COLO668 (cell line): ENCODE results near the gene MAN1C1.
"Not testable (repeated sequence)": the region's sequence is repeated elsewhere in the genome, so short reads cannot be mapped to it uniquely, and the experiment has no call there.

Experiments used
- DNase-seq: peaks from one replicate; lab custom pipeline; 2025; ENCODE audit not compliant: unreplicated experiment; lab: John Stamatoyannopoulos, UW

The MAN1C1 gene

DNA sequence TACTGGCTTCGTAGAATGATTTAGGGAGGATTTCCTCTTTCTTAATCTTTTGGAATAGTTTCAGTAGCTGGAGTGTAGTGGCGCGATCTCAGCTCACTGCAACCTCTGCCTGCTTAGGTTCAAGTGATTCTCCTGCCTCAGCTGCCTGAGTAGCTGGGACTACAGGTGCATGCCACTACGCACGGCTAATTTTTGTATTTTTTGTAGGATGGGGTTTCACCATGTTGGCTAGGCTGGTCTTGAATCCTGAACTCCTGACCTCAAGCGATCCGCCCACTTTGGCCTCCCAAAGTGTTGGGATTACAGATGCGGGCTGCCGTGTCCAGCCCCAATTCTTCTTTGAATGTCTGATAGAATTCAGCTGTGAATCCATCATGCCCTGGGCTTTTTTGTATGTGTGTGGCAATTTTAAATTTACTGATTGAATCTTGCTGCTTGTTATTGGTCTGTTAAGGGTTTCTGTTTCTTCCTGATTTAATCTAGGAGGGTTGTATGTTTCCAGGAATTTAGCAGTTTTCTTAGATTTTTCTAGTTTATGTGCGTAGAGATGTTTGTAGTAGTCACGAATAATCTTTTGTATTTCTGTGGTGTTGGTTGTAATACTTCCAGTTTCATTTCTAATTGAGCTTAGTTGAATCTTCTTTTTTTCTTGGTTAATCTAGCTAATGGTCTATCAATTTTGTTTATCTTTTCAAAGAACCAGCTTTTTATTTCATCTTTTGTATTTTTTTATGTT lies 15.3 kb downstream of the MAN1C1 start:
- DNase-seq, result no peak

GRCh38 chr1:25634066-25634465 lies 17.5 kb downstream of the MAN1C1 start:
- no peak for DNase-seq

GRCh38 chr1:25634896-25635295 lies 18.3 kb downstream of the MAN1C1 start:
- no peak for DNase-seq

GRCh38 chr1:25636141-25636540 lies 19.6 kb downstream of the MAN1C1 start:
- DNase-seq, result not testable (repeated sequence)

DNA sequence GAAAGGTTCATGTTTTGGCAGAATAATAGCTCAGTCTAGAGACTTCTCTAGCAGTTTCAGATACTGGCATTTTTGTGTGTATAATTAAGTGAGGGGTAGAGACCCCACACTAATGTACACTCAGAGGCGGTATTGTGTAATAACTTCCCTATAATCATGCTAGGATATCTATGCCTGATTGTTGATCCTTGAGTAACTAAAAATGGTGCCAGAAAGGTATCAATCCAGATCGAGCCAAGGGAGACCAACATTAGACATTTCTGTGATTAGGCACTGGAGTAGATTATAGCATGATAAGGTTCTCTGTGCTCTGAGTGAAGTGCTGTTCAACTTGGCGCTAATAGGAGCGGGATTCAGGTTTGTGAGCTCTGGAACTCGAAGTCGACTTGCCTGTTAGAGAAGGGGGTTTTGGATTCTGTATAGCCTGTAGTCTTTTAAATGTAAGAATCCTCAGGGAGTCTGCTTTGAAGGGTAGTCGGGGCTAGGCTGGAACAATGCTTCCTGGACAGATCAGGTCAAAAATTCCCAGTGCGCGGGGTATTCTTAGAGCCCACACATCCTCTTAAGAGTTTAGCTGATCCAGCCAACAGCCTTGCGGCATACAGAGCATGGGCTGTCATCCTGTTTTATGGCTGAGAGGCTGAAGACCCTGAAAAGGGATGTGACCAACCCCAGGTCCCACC lies 24.2 kb downstream of the MAN1C1 start:
- DNase-seq, result no peak

GRCh38 chr1:25641329-25641725 lies 24.7 kb downstream of the MAN1C1 start:
- DNase-seq, result no peak

DNA sequence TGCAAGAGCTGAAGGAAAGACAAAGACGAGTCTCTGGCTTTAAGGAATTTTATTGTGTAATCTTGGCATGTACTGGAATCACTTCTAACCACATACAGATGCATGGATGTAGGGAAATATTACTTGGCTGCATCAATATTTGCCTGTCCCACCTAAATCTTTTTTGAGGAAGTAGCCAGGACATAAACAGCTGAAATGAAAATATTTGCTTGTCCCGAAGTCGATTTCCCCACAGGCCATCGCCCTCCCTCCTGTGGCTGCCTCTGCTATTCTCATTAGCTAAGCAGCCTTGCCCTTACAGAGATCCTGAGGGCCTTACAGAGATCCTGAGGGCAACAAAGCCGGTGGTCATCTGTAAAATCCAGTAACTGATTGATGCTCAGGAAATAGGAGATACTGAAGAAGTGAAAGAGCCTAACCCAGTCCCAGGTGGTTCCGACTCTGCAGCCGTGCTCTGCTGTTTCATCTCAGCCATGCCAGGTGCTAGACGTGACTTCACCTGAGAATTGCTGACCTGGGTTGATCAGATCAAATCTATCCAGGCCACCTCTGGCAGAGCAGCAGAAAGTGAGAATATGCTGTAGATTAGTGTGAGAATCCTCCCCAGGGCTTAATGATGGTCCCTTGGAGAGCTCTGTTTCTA lies 25.5 kb downstream of the MAN1C1 start:
- no peak for DNase-seq

GRCh38 chr1:25642574-25643108 lies 26.1 kb downstream of the MAN1C1 start:
- DNase-seq, result no peak

DNA sequence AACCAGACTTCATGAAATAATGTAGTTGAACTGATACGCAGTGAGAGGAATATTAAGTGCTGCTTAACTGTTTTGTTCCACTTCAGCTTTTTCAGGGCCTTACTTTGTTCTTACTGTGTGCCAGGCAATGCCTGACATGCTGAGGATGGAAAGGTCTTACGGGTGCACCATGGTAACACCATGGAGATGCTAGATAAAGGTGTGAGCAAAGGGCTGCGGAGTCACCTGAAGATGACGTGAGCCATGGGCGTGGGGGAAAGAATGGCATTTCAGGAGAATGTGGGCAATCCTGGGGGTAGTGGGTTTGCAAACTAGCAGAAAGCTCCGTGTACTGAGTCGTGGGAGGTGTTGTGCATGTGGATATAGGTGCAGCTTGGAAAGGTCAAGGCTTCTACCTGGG lies 27.3 kb downstream of the MAN1C1 start:
- no peak for DNase-seq

- DNase-seq, result no peak
These were observed 28.4 kb downstream of the MAN1C1 start for GRCh38 chr1:25644962-25645361.

DNA sequence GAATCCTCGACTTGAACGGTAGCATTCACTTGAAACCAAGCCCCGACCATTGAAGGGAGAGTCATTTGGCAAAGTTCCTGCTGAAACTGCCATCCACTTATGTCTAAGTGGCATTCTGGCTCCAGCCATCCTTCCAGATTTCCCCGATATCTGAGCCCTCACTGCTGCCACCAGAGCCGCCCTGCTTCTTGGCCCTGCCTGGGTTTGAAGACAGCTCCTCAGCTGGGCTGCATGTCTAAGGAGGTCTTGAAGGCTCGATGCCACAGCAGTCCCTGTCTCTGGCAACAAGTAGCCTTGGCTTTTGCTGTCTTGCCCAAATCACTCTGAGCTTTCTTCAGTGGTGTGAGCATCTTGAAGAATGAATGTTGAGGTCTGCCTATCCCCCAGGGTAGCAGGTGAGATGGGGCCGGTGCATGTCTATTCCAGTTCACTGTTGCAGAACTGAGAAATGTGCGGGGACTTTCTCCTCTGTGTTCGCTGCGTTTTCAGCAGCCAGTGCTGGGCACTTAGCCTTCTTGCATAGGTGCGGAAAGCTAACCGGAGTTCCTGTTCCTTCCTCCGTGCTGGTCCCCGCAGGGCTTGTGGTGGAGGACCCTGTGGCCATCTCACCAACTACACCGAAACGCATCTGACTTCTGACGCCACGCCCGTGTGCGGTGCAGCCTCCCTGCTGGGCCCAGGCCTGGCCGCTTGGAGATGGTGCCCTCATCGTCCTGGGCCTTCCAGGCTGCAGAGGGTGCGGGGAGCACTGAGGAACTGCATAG lies 29.2 kb downstream of the MAN1C1 start:
- DNase-seq, result no peak

GRCh38 chr1:25647106-25647505 lies 30.5 kb downstream of the MAN1C1 start:
- DNase-seq, result no peak

DNA sequence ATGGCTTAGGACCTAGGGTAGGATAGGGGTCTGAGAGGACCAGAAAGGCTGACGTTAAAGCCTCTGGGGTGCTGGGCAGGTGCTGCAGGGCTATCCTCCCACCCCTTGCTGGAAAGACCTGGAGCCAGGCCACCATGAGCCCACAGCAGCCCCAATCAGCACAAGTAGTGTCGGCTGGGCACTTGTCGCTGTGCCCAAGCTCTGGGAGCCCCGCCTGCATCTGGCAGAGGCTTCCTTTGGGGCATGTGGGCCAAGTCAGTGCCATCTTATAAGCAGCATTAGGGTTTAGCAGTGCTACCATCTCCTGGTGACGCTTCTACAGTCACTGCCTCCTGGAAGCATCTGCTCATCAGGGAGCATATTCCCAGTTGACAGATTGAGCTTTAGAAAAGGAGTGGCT lies 31.3 kb downstream of the MAN1C1 start:
- no peak for DNase-seq

DNA sequence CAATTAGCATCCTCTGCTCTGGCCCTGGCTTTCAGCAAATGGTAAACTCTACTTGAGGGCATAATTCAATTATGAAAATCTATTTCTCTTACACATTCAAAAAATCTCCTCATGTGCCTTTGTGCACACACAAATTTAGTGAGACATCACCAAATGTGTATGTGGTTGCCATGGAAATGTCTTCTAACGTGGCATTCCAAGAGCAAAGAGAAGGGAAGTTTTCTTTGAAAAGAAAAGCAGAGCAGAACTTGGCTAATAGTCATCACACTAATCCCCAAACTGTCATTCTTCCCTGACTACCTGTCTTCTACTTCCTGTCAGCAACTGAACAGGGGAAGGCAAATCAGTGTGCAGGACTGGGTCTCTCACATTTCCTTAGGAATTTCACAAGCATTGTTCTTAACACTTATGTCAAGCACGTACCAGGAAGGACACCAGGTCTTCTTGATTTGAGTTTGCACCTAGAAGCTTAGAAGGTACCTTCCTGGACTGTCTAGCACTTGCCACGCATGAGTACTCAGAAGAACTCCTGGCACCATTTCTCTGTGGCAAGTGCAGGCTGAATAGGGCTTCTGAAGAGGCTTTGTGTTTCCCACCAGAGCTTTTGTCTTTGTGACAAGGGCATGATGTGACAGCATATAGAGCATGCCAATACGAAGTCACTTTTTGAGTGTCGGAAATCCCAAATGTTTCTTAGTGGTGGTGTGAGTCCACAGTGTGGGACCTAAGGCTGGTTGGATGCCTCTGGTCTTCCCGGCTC lies 32.3 kb downstream of the MAN1C1 start:
- no peak for DNase-seq

DNA sequence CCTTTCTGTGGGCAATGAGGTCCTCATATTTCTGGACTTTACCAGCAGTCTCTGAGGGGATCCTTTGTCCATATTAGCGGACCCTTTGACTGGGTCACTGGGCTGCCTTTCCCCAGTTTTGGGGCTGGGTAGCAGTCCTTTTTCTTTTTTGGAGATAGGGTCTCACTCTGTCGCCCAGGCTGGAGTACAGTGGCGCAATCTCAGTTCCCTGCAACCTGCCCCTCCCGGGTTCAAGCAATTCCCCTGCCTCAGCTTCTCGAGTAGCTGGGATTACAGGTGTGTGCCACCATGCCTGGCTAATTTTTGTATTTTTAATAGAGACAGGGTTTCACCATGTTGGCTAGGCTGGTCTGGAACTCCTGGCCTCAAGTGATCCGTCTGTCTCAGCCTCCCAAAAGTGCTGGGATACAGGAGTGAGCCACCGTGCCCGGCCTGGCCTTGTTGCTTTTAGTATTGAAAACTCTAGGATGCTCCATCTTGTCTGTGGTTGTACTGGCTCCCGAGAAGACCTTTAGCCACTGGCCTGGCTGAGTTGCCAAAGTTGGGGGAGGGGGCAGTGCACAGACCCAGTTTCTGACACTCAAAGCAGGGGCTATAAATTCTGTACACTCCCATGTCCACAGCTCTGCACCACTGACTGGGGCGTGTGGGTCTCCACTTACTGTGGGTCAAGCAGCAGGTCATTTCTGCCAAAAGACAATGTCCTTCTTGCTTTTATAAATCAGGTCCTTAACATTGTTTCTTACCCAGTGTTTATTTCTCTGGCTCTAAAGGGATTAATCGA lies 33.1 kb downstream of the MAN1C1 start:
- no peak for DNase-seq

- DNase-seq, result no peak
These were observed 33.6 kb downstream of the MAN1C1 start for GRCh38 chr1:25650289-25650576.

DNA sequence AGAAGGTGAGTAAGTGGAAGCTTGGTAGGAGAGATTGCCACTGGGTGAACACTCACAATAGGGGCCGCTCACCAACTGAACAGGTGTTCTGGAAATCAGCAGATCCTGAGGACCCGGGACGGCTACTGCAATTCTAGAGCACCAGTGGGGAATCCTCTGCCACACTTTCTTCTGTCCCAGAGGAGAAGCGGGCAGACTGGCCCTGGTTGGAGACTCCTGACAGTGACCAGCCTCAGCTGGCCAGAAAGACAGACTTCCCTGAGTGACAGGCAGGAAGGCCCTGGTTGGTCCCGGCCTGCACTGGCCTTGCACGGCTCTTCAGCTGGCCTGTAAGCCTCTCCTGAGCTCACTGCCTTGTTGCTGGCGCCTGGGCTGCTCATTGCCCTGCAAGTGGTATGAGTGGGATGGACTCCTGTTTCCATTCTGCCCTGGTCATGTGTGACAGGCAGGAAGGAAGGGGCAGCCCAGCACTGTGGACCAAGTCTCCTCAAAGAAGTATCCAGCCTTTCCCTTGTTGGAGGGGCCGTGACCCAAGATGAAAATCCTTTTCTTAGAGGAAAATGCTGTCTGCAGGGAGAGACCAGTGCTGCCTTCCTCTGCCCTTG lies 34.5 kb downstream of the MAN1C1 start:
- DNase-seq, result no peak

DNA sequence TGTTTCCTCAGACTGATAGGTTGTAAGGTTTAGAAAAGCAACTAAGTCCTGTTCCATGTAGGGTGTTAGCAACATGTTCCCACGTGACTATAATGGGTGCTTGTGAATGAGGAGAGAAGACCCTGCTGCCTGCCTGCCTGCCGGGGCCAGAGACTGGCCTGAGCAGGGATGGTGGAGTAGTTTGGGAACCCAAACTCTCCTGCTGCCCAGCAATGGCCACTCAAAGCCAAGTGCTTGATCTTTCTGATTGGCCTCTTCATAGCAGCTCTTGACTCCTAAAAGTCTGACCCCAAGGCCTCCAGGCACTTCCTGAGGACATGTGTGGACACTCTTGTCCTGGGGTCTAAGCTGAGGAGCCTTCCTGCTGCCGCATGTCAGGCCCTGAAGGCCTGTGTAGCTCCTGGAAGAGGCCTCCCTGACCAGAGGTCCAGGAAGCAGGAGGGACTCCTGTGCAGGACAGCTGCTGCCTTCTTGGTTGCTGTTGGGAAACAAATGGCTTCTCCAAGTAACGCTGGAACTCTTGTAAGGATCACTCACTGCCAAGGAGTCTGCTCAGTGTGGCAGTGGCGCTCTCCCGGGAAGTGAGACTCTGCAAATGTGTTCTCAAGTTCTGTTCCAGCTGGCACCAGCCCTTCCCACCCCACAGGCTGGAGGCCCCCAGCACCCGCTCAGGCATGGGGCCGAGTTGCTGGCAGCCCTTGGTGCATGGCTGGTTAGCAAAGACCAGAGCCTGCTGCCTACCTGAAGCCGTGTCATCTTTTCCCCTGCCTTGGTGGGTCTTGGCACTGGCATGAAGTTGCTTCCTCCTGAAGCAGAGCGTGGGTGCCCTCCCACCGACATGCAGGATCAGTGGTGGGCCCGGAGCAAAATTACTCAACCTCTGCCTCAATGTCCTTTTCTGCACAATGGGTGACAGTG lies 35.5 kb downstream of the MAN1C1 start:
- DNase-seq, result no peak

- DNase-seq, result no peak
These were observed 37.0 kb downstream of the MAN1C1 start for GRCh38 chr1:25653558-25653957.
